Skeletal muscle satellite cell (primary cell): Measurements from ENCODE around the gene OR14A2. TPM values are rescaled to one million over a fixed set of nuclear protein-coding genes. Genes with fewer than 3 reads are reported as not detected.
"Not testable (repeated sequence)": the region's sequence is repeated elsewhere in the genome, so short reads cannot be mapped to it uniquely, and the experiment has no call there.

Experiments used
- H3K27me3 ChIP-seq: 2 replicates; pipeline ENCODE4 v1.7.0; 2013; ENCODE audit warnings: low read length; ENCODE audit not compliant: control insufficient read depth, insufficient read depth
- H3K36me3 ChIP-seq: 2 replicates; pipeline ENCODE4 v1.7.0; 2013; ENCODE audit warnings: mild to moderate bottlenecking, control low read depth, low read length; ENCODE audit not compliant: insufficient read depth
- H3K4me1 ChIP-seq: 2 replicates; pipeline ENCODE4 v1.7.0; 2013; ENCODE audit warnings: low read length; ENCODE audit not compliant: control insufficient read depth, insufficient read depth
- H3K4me2 ChIP-seq: 2 replicates; pipeline ENCODE4 v1.7.0; 2013; ENCODE audit warnings: mild to moderate bottlenecking, low read length
- H3K4me3 ChIP-seq: 2 replicates; pipeline ENCODE4 v1.7.0; 2013; ENCODE audit warnings: low read length
- H3K9ac ChIP-seq: 2 replicates; pipeline ENCODE4 v1.7.0; 2013; ENCODE audit warnings: mild to moderate bottlenecking, low read depth, low read length, moderate library complexity
- H3K9me3 ChIP-seq: replicated peaks from 2 replicates; pipeline ENCODE4 v1.7.0; 2013; ENCODE audit warnings: mild to moderate bottlenecking, control low read depth, low read length
- total RNA-seq: library from RNA; depleted of rRNA; stranded (reverse); fragments of >200 nt; gene quantifications from 2 replicates; pipeline ENCODE4 v1.2.3, GENCODE V29; 2012; rRNA removed

OR14A2 gene
- not detected in 2 replicates for total RNA-seq

DNA sequence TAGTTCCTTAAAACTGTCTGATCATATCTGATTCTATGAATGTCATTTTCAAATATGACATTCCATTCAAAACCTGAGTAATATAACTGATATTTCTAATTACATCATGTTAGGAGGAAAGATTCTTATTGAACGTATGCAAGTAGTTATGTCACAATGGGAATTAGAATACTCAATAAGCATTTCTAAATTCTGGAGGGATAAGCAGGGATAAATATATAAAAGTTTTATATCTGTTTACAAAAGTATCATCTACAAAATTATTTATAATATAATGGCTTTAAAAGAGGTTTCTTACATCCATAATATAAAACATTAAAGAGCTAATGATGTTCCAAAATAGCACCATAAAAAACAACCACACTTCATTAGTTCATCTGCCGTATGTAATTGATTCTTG lies at the start of gene OR14A2:
TSS of gene OR14A2 (minus strand) at position 101 of the 400 bp plus-strand sequence.
- H3K4me1 ChIP-seq: no peaks in the 10 kb centered on the region
- H3K27me3 ChIP-seq: no peaks in the 10 kb centered on the region

DNA sequence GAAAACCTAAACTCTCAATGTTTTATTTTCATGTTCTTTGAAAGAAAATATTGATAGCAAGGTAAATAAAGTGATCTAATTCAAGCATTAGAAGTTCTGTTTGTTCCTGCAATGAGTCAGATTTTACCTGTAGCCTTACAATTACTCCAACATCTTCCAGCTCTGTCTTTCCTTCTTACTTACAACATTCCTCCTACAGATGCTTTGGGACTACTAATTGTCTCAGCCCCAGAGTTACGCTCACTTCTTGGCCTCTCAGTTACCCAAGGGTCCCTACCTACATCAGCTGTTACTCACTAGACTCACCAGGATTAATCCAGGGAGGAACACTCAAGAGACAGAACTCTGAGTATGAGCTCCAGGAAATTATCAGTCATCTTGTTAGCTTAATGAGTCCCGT lies 49.6 kb upstream of the OR14A2 start:
- no peak overlapping the region for H3K4me2 ChIP-seq
- no peak overlapping the region for H3K9ac ChIP-seq
- H3K9me3 ChIP-seq: peaks cover 5% of the 10 kb centered on the region
- H3K4me3 ChIP-seq: no peak overlapping the region
- H3K36me3 ChIP-seq: no peaks in the 10 kb centered on the region
- no peaks in the 10 kb centered on the region for H3K27me3 ChIP-seq
- H3K4me1 ChIP-seq: no peaks in the 10 kb centered on the region

More for the DNA sequence above, at the start of gene OR14A2:
- H3K4me2 ChIP-seq: no peak within 1 kb of the TSS
- H3K9ac ChIP-seq: no peak within 1 kb of the TSS
- peaks cover 11% of the 10 kb centered on the region for H3K9me3 ChIP-seq
- no peaks in the 10 kb centered on the region for H3K36me3 ChIP-seq
- H3K4me3 ChIP-seq: no peak within 1 kb of the TSS

DNA sequence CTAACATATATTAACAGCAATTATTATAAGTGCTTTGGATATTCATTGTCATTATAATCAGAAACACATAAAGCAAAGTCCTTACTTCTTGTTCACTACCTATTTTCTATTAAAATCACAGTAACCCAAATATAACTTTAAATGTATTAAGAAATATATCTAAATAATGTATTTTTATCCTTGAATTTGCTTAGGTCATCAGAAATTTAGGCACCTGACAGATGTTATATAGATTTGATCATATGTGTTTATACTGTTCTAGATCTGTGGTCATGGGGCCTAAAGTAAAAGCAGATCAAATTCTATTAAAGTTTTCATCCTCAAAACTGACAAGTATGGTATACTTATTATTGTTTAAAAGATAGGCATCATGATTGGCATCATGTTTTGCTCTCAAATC lies 21.7 kb upstream of the OR14A2 start:
- no peak overlapping the region for H3K4me3 ChIP-seq

DNA sequence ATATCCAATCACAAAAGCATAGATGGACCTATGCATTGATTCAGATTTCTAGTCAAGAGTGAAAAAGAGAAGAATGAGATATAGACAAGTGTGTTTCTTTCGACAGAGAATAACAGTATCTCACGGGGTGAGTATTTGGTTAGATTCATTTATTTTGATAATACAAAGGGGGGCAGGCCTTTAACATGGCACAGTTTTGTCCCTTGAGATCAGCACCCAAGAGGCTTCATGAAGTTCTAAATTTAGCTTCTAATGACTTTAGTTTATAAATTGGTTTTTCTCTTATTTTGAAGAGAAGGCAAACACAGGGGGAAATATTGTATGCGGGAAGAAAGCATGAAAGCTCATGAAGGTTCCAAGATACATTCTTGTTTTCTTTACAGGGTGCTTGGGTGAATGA lies 12.5 kb upstream of the OR14A2 start, which contains the start of gene OR1C1:
TSS of gene OR1C1 (minus strand) at position 101 of the 400 bp plus-strand sequence. CDS start 2,150 bp downstream, outside the sequence.
- Histone ChIP-seq H3K9me3 (peaks cover 4% of the 10 kb centered on the region), H3K4me2 (no peak within 1 kb of the TSS), H3K36me3 (no peaks in the 10 kb centered on the region), H3K4me3 (no peak within 1 kb of the TSS), H3K4me1 (no peaks in the 10 kb centered on the region), H3K27me3 (no peaks in the 10 kb centered on the region), H3K9ac (no peak within 1 kb of the TSS)

More for the DNA sequence above, 21.7 kb upstream of the OR14A2 start:
- Histone ChIP-seq H3K9me3 (no peaks in the 10 kb centered on the region), H3K36me3 (no peaks in the 10 kb centered on the region), H3K9ac (no peak overlapping the region), H3K4me1 (no peaks in the 10 kb centered on the region), H3K4me2 (no peak overlapping the region), H3K27me3 (no peaks in the 10 kb centered on the region)

DNA sequence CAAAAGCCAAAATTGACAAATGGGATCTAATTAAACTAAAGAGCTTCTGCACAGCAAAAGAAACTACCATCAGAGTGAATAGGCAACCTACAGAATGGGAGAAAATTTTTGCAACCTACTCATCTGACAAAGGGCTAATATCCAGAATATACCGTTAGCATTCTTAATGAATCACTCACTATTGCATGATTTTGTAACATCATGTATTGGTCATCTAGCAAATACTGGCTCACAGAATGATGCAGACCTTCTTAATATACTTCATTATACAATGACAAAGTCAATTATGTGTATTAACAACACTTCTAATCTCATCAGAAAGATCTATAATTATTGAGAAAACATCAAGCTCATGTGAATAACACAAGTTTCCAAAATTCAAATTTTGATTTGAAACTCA lies 6.4 kb upstream of the OR14A2 start:
- not testable (repeated sequence) for H3K9ac ChIP-seq, H3K27me3 ChIP-seq, H3K4me3 ChIP-seq, H3K4me1 ChIP-seq, H3K36me3 ChIP-seq, H3K4me2 ChIP-seq
- peaks cover 12% of the 10 kb centered on the region for H3K9me3 ChIP-seq

DNA sequence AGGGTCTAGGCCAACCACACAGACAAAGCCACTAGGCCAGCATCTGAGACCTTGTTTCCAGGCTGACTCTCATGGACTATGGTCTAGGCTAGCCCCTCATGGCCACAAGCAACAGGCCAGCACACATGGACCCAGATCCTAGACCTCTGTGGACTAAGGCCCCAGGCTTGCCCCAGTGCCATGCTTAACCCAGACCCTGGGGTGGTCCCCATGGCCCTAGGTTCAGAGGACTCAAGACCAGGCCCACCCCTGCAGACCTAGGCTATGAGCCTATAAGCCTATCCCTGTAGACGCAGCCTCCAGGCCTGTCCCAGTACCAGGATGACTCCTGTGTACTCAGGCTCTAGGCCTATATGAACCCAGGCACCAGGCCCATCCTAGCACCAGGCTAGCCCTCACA lies 1.9 kb upstream of the OR14A2 start:
- no peak overlapping the region for H3K9ac ChIP-seq
- H3K27me3 ChIP-seq: no peaks in the 10 kb centered on the region
- H3K36me3 ChIP-seq: no peaks in the 10 kb centered on the region
- no peak overlapping the region for H3K4me2 ChIP-seq
- H3K4me3 ChIP-seq: no peak overlapping the region
- H3K4me1 ChIP-seq: no peaks in the 10 kb centered on the region
- H3K9me3 ChIP-seq: peaks cover 11% of the 10 kb centered on the region

DNA sequence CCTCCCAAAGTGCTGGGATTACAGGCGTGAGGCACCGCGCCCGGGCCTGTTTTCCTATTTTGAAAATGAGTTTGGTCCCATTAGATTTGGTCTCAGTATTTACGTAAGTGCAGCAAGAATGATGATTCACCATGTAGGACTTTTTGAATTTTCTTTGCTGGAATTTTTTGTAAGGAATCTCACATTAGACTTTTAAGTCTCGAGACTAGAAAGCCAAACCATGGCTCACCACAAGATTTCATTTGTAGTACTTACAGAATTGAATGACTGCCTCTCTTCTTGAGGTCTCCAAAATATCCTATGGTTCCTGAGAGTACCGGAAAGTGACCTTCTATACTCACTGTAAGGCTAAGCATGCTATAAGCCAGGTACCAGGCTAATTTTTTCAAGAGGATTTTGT lies 325 bp downstream of the OR14A2 start:
- Histone ChIP-seq H3K27me3 (no peaks in the 10 kb centered on the region), H3K4me3 (no peak overlapping the region), H3K4me1 (no peaks in the 10 kb centered on the region)

DNA sequence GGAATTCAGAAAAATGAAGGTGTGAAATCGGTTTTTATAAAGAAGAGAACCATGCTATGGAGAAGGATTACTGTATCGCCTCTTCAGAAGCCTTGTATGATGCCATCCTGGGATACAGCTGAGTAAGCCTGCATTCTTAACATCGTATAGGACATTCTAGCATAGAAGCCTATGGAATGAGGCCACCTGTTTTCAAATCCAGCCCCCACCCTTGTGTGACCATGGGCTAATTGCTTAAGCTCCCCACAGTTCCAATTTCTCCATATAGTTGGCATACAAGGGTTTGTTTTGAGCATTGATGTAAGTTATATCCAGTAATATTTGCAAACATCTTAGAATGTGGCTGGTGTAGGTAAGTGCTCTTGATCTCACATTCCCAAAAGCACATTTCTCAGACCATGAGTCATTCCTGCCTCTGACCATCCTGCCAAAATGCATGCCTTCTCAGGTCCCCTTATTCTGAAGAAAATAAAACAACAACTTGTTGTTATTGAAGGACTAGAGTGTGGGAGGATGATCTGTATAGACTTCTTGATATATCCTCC lies 1.5 kb downstream of the OR14A2 start:
- Histone ChIP-seq H3K9ac (no peak overlapping the region), H3K4me1 (no peaks in the 10 kb centered on the region), H3K27me3 (no peaks in the 10 kb centered on the region)

More for the DNA sequence above, 325 bp downstream of the OR14A2 start:
- Histone ChIP-seq H3K4me2 (no peak overlapping the region), H3K36me3 (no peaks in the 10 kb centered on the region), H3K9ac (no peak overlapping the region), H3K9me3 (peaks cover 11% of the 10 kb centered on the region)

DNA sequence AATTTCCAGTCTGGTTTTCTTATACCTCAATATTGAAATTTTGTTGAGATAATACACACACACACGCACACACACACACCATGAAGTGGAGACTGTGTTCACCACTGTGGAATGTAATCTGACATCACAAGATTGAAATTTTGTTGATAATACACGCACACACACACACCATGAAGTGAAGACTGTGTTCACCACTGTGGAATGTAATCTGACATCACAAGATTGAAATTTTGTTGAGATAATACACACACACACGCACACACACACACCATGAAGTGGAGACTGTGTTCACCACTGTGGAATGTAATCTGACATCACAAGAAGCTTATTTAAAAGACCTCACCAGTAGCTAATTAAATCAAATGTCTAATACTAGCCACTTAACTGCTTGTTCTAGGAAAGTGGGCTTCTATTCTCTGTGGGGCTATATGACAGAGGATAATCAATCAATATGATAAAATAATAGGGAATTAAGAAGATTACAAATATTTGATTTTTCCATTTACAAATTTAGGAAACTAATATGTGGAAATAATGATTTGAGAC lies 5.7 kb downstream of the OR14A2 start:
- not testable (repeated sequence) for H3K4me2 ChIP-seq, H3K9ac ChIP-seq, H3K9me3 ChIP-seq, H3K4me1 ChIP-seq, H3K36me3 ChIP-seq, H3K4me3 ChIP-seq, H3K27me3 ChIP-seq

More for the DNA sequence above, 1.5 kb downstream of the OR14A2 start:
- H3K9me3 ChIP-seq: peaks cover 11% of the 10 kb centered on the region
- no peak overlapping the region for H3K4me2 ChIP-seq
- H3K36me3 ChIP-seq: no peaks in the 10 kb centered on the region
- H3K4me3 ChIP-seq: no peak overlapping the region

DNA sequence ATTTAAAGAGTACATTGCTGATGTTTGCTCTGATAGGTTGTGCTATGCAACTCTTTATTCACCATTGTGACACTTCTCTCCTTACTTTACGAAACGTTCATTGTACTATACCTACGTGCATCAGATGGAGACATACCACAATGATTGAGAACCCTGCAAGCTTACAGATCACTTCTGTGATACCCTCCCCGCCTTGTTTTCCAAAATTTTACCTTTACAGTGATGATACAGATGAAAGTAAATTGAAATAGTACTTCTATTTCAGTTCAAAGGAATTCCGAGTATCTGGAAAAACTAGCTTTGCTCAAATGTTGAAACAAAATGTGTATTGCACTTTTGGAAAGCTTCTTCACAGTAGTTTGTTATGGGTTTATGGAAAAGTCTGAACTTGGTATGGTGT lies 6.2 kb downstream of the OR14A2 start:
- H3K4me3 ChIP-seq: no peak overlapping the region
- peaks cover 4% of the 10 kb centered on the region for H3K9me3 ChIP-seq
- H3K27me3 ChIP-seq: no peaks in the 10 kb centered on the region
- H3K4me2 ChIP-seq: no peak overlapping the region
- H3K9ac ChIP-seq: no peak overlapping the region
- no peaks in the 10 kb centered on the region for H3K36me3 ChIP-seq
- H3K4me1 ChIP-seq: no peaks in the 10 kb centered on the region

DNA sequence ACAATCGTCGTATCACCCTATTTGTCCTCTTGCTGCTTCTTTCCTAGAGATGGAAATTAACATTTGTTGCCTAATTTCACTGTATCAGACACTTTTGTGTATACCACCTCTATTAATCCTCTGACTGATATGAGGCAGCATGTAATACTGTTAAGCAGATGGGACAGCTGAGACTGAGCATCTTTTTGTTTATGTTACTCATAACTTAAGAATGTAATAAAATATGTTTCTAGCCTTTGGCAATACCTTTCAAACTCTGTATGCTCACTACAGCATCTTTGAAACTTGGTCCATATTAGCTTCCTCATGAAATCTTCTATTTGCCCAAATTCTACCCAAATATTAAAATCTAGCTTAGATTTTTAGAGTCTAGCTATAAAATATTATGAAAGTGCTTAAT lies 7.2 kb downstream of the OR14A2 start:
- Histone ChIP-seq H3K9ac (no peak overlapping the region), H3K4me2 (no peak overlapping the region), H3K27me3 (no peaks in the 10 kb centered on the region), H3K36me3 (no peaks in the 10 kb centered on the region), H3K4me1 (no peaks in the 10 kb centered on the region), H3K9me3 (no peaks in the 10 kb centered on the region), H3K4me3 (no peak overlapping the region)

DNA sequence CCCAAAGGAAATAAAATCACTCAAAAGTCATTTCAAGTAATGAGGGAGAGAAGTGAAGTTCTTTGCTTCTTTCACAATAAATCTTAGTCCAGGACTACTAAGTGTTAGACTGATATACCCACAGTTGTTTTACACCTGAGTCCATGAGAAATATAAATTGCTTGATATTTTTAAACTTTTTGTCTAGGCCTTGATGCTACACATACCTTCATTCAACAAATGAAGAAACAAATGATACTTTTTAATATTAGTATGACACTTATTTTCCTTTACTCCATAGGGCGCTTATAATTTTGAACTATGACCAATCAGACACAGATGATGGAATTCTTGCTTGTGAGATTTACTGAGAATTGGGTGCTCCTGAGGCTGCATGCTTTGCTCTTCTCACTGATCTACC lies 9.6 kb downstream of the OR14A2 start, which contains the start of gene OR14K1:
TSS of gene OR14K1 (plus strand) at position 301 of the 400 bp plus-strand sequence. CDS start at position 301, 0 bp downstream.
- no peak within 1 kb of the TSS for H3K9ac ChIP-seq
- no peak within 1 kb of the TSS for H3K4me2 ChIP-seq
- no peaks in the 10 kb centered on the region for H3K36me3 ChIP-seq
- H3K4me1 ChIP-seq: no peaks in the 10 kb centered on the region
- peaks cover 6% of the 10 kb centered on the region for H3K9me3 ChIP-seq
- H3K27me3 ChIP-seq: no peaks in the 10 kb centered on the region
- H3K4me3 ChIP-seq: no peak within 1 kb of the TSS
